ENCODE data around the gene MYBPC3.

Gene MYBPC3

GRCh38 chr11:47335733-47336132 is 16.8 kb downstream of the MYBPC3 start:
- TF ChIP-seq CEBPB (IDR thresholded peaks at IDR 0.05) (no peak), YY1 (IDR thresholded peaks at IDR 0.05; ENCODE audit: low read depth) (no peak), ZBTB7A (IDR thresholded peaks at IDR 0.05; ENCODE audit: low read depth) (no peak), RAD21 (IDR thresholded peaks at IDR 0.05; ENCODE audit: low read depth) (no peak), TEAD4 (IDR thresholded peaks at IDR 0.05) (no peak), NFIC (IDR thresholded peaks at IDR 0.05) (no peak), CREB1 (IDR thresholded peaks at IDR 0.05; ENCODE audit: low read depth) (no peak), USF1 (IDR thresholded peaks at IDR 0.05) (no peak), FOXM1 (IDR thresholded peaks at IDR 0.05; ENCODE audit: borderline replicate concordance, low read depth) (no peak), MAX (IDR thresholded peaks at IDR 0.05) (no peak)

- TF ChIP-seq MAX (IDR thresholded peaks at IDR 0.05), result no peak
- no peak for TF ChIP-seq RAD21 (IDR thresholded peaks at IDR 0.05; ENCODE audit: low read depth)
- no peak for TF ChIP-seq FOXM1 (IDR thresholded peaks at IDR 0.05; ENCODE audit: borderline replicate concordance, low read depth)
- no peak for TF ChIP-seq CREB1 (IDR thresholded peaks at IDR 0.05; ENCODE audit: low read depth)
- no peak for TF ChIP-seq EP300 (IDR thresholded peaks at IDR 0.05; ENCODE audit: borderline replicate concordance)
- TF ChIP-seq TEAD4 (IDR thresholded peaks at IDR 0.05), result no peak
- no peak for TF ChIP-seq ZBTB7A (IDR thresholded peaks at IDR 0.05; ENCODE audit: low read depth)
Measured at GRCh38 chr11:47333886-47334443, 18.5 kb downstream of the MYBPC3 start.

- no peak for TF ChIP-seq TCF12 (IDR thresholded peaks at IDR 0.05; ENCODE audit: low read depth)
- no peak for TF ChIP-seq RAD21 (IDR thresholded peaks at IDR 0.05; ENCODE audit: low read depth)
- TF ChIP-seq USF1 (IDR thresholded peaks at IDR 0.05), result no peak
- no peak for TF ChIP-seq TEAD4 (IDR thresholded peaks at IDR 0.05)
- no peak for TF ChIP-seq REST (IDR thresholded peaks at IDR 0.05; ENCODE audit: low read depth)
- no peak for TF ChIP-seq CEBPB (IDR thresholded peaks at IDR 0.05)
- no peak for TF ChIP-seq TAF1 (IDR thresholded peaks at IDR 0.05; ENCODE audit: low read depth)
- TF ChIP-seq EP300 (IDR thresholded peaks at IDR 0.05; ENCODE audit: borderline replicate concordance), result no peak
- TF ChIP-seq NFIC (IDR thresholded peaks at IDR 0.05), result no peak
- TF ChIP-seq YY1 (IDR thresholded peaks at IDR 0.05; ENCODE audit: low read depth), result no peak
- TF ChIP-seq EGR1 (IDR thresholded peaks at IDR 0.05), result no peak
- no peak for TF ChIP-seq FOXM1 (IDR thresholded peaks at IDR 0.05; ENCODE audit: borderline replicate concordance, low read depth)
- TF ChIP-seq ZBTB7A (IDR thresholded peaks at IDR 0.05; ENCODE audit: low read depth), result no peak
- TF ChIP-seq CREB1 (IDR thresholded peaks at IDR 0.05; ENCODE audit: low read depth), result no peak
- TF ChIP-seq MAX (IDR thresholded peaks at IDR 0.05), result no peak
Measured at GRCh38 chr11:47333526-47333845, 19.0 kb downstream of the MYBPC3 start.

GRCh38 chr11:47332791-47333525 is 19.5 kb downstream of the MYBPC3 start:
- TF ChIP-seq EGR1 (IDR thresholded peaks at IDR 0.05), result no peak
- TF ChIP-seq YY1 (IDR thresholded peaks at IDR 0.05; ENCODE audit: low read depth), result no peak
- TF ChIP-seq ZBTB7A (IDR thresholded peaks at IDR 0.05; ENCODE audit: low read depth), result no peak

GRCh38 chr11:47332303-47332711 is 20.2 kb downstream of the MYBPC3 start:
- TF ChIP-seq EP300 (IDR thresholded peaks at IDR 0.05; ENCODE audit: borderline replicate concordance), result no peak
- no peak for TF ChIP-seq CREB1 (IDR thresholded peaks at IDR 0.05; ENCODE audit: low read depth)
- no peak for TF ChIP-seq RAD21 (IDR thresholded peaks at IDR 0.05; ENCODE audit: low read depth)
- no peak for TF ChIP-seq EGR1 (IDR thresholded peaks at IDR 0.05)
- no peak for TF ChIP-seq TEAD4 (IDR thresholded peaks at IDR 0.05)
- no peak for TF ChIP-seq TAF1 (IDR thresholded peaks at IDR 0.05; ENCODE audit: low read depth)
- TF ChIP-seq MAX (IDR thresholded peaks at IDR 0.05), result no peak
- TF ChIP-seq NFIC (IDR thresholded peaks at IDR 0.05), result no peak
- no peak for TF ChIP-seq YY1 (IDR thresholded peaks at IDR 0.05; ENCODE audit: low read depth)
- TF ChIP-seq TCF12 (IDR thresholded peaks at IDR 0.05; ENCODE audit: low read depth), result no peak
- no peak for TF ChIP-seq ZBTB7A (IDR thresholded peaks at IDR 0.05; ENCODE audit: low read depth)
- TF ChIP-seq USF1 (IDR thresholded peaks at IDR 0.05), result no peak
- TF ChIP-seq CEBPB (IDR thresholded peaks at IDR 0.05), result no peak
- no peak for TF ChIP-seq REST (IDR thresholded peaks at IDR 0.05; ENCODE audit: low read depth)
- no peak for TF ChIP-seq FOXM1 (IDR thresholded peaks at IDR 0.05; ENCODE audit: borderline replicate concordance, low read depth)
